Measurements from ENCODE around the gene CDC25B.
A peak's percentile ranks its signal among the peaks of the same experiment; 100 is the strongest.

The CDC25B gene

DNA sequence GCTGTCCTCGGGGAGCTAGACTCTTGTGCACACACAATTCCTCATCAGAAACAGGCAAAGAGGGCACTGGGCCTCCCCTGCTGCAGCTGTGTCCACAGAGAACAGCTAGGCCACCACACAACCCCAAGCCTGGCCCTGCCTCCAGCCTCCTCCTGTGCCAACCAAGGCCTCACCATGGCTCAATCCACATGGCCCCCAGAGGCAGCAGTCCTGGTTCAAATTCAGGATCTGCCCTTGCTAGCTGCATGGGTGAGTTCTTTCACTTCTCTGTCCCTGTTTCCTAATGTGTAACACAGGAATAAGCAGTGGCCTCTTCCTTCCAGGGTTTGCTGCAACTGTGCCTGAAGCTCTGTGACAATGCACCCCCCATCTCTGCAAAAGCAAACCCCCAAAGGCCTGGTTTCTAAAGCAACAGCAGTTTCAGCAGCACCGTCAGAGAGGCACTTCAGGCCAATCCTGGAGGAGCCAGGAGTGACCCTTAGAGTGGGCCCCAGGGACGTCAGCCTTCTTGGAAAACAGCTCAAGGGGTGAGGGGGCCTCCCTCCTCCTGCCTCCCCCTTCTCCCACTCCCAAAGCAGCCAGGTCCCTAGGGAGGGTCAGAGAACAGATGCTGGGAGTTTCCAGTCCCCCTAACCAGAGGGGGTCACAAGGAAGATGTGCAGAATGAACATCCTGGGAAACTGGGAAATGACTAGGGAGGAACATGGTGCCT is 30.8 kb upstream of the CDC25B start:
- DNase-seq, result no peak

- DNase-seq, result no peak
Measured at GRCh38 chr20:3766422-3767109, 29.5 kb upstream of the CDC25B start.

DNA sequence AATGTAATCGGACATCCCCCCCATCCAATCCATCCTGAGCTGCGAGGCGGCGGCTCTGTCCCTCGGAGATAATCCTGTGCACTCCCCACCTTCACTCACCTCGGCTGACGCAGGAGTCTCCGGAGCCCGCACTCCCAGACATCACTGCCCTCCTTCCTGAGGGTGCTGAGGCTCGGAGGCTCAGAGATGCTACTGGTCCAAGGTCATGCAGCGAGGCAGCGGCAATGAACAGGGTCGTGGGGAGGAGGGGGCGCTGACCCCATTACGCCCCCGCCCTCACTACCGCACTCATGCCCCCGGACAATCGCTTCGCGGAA is 29.0 kb upstream of the CDC25B start:
- no peak for DNase-seq

- peak; percentile 97 for DNase-seq
Measured at GRCh38 chr20:3767427-3768341, 28.4 kb upstream of the CDC25B start, which contains the start of gene ADISSP. ADISSP (minus strand) TSS chr20:3767753; CDS start chr20:3760100, 7,653 bp downstream.

GRCh38 chr20:3768342-3769130 is 27.6 kb upstream of the CDC25B start:
- DNase-seq, result peak; percentile 88

DNA sequence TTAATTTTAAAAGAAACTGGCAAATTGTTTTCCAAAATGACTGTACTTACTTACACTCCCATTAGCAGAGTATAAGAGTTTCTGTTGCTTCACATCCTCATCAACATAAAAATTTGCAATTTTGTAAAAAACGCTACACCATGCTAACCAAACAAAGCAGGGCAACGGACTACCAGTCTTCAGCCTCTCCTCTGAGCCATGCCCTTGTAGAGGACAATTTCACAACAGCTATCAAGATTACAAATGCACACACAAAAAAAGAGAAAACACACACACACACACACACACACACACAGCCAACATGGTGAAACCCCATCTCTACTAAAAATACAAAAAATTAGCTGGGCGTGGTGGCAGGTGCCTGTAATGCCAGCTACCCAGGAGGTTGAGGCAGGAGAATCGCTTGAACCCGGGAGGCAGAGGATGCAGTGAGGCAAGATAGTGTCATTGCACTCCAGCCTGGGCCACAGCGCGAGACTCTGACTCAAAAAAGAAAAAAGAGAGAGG is 24.5 kb upstream of the CDC25B start:
- DNase-seq, result no peak

DNA sequence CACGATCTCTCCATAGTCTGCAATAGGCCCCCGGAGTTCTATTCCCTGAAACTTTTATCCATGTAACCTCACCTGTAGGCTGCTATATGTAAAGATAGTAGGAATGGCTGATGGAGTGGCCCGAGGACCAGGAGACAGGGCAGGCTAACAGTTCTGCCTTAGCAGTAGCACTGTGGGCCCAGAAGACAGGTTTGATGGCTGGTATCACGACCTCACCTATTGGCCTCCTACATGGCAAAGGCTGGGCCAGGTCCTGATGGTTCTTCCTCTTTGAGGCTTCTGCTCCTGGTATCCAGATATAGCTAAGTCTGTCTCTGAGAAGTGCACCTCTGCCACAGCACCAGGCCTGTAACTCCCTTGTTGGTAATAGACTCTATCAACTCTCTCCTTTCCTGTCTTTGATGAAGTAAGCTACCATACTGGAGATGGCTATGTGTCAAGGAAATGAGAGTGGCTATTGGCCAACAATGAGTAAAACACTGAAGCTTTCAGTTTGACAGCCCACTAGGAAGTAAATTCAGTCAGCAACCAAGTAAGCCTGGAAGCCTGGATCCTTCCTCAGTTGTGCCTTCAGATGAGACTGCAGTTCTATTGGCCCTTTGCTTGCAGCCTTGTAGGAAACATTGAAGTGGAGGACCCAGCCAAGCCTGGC is 20.5 kb upstream of the CDC25B start:
- no peak for DNase-seq

GRCh38 chr20:3777381-3777715 is 18.8 kb upstream of the CDC25B start:
- no peak for DNase-seq

DNA sequence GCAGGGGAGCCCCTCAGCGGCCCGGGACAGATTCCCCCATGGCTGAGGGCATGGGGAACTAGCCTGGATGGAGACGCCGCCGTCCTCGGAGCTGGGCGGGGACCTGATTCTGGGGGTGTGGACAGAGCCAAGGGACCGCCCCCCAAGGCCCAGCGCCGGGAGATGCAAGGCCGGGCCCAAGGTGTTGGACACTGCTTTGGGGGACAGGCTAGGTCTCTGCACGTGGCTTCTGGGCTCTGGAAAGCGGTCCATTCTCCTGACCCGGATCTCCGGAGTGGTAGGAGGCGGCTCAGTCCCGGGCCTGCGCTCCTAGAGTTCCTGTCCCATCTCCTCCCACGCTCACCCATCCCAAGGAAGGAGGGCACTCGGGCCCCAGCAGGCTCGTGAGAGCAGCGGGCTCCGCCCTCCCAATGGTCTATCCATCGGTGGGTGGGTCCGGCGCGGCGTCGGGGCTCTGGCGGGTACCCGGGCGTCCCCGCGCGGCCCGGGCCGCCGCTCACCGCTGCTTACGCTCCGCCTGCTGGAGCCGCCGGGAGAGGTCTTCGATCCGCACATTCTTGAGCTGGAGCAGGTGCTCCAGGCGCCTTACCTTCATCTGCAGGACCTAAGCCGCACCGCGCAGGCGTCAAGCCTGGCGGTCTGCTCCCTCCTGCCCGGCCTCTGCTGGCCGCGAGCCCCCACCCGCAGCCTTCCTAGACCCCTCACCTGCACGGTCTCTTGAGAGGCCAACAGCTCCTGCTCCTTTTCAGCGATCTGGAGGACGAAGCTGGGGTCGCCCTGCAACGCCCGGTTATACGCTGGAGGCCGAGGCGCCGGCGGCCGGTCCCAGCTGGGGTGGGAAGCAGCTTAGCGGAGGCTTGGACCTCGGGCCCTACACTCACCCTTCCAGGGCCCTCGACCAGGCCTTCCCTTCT is 18.1 kb upstream of the CDC25B start:
- DNase-seq, result peak; percentile 87

- no peak for DNase-seq
Measured at GRCh38 chr20:3778976-3779375, 17.1 kb upstream of the CDC25B start.

GRCh38 chr20:3781153-3781910 is 14.8 kb upstream of the CDC25B start, which contains the start of gene SPEF1:
SPEF1 (minus strand) TSS chr20:3781448; CDS start chr20:3781287, 161 bp downstream.
- DNase-seq, result peak; percentile 74

GRCh38 chr20:3782597-3782996 is 13.5 kb upstream of the CDC25B start:
- DNase-seq, result no peak

- DNase-seq, result no peak
Measured at GRCh38 chr20:3783068-3783489, 13.0 kb upstream of the CDC25B start.

DNA sequence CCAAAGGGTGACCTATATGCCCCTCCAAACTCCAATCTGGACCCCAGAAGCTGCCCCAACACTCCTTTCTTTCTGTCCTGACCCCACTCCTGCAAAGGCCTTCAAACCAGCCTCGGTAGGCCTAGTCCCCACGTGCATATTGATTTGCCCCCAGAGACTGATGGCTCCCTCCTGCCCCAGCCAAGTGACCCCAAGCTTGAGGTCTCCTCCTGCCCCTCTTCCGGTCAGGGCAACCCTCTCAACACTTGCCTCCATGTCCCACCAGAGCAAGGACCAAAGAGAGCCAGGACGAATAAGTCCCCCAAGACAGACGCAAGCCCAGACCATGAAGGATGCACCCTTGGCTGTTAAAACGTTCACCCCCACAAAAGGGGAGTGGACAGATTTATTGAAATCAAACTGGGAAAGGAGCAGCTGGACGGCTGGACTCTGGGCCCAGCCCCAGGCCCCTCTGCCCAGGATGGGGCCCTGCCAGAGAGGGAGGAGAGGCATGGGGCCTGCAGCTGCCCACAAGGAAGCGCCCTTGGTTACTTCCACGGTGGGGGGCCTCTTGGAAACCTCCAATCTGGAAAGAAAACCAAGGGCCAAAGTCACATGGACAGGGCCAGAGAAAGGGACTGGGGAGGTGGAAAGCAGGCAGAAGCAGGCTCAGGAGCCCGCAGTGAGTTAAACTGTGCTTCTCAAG is 12.5 kb upstream of the CDC25B start:
- no peak for DNase-seq

GRCh38 chr20:3784216-3784853 is 11.8 kb upstream of the CDC25B start:
- DNase-seq, result no peak

GRCh38 chr20:3784863-3785239 is 11.3 kb upstream of the CDC25B start:
- no peak for DNase-seq

GRCh38 chr20:3785240-3786125 is 10.6 kb upstream of the CDC25B start:
- DNase-seq, result no peak

- DNase-seq, result peak; percentile 77
Measured at GRCh38 chr20:3786126-3786484, 10.0 kb upstream of the CDC25B start.

Data from activated CD8-positive, alpha-beta memory T cell treated with anti-CD3 and anti-CD28 coated beads for 24 hours (primary cell).